Activated CD8-positive, alpha-beta memory T cell treated with anti-CD3 and anti-CD28 coated beads for 48 hours (primary cell): Measurements from ENCODE around the gene JAKMIP1.

Source experiments
- DNase-seq, 3 experiments: peaks; one replicate each; pipeline ENCODE4 v3.0.0-alpha.2; 2020; ENCODE audit warnings: low read depth in 2 of 3, low spot score in 2 of 3

JAKMIP1 gene

DNA sequence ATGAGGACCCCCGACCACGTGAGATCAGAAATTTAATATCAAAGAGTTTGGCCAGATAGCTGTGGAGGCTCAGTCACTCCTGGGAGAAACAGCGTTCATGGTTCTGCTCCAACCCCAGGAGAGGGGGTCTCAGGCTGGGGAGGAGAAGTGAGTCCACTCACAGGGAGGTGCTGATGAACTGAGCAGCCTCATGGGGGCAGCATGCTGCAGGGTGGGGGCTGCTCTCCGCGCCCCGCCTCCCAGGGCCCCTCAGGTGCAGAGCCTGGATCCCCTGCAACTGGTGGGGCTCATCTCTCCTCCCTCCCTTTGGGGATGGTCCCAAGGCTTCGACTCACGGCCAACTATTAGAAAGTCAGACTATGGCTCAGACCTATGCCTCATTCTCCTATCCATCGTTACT lies 155.5 kb downstream of the JAKMIP1 start:
- no peak for DNase-seq

DNA sequence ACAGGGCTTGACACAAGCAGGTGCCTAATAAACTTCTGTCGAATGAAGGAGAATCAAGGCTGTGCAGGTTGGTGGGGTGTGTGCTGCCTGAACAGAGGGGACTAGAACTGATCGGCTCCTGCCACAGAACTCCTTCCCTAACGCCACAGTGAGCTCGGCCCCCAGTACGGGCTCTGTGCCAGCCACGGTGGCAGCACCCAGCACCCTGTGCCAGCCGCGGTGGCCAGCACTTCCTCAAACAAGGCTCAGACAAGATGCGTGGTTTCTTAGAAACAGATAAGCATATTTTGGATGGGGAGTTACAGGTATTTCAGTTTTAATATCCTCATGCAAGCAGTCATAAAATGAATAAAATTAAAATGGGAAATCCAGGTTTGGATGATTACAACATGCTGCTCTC lies 156.1 kb downstream of the JAKMIP1 start:
- DNase-seq, result no peak

DNA sequence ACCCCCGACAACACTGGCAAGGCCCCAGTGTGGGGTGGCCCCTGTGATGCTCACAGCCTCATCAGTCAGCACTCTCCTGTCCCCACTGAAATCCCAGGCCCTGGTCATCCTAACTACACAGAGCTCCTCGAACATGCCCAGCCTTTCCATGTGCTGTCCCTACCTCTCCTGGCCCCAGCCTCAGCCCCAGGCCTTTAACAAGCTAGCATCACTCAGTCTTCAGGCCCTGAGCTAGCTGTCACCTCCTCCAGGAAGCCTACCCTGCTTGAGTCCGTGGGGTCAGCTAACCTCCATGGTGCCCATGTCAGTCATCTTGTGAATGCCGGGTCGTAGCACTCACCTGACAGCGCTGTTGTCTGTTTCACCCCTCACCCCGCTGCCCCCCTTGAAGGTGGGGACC lies 156.5 kb downstream of the JAKMIP1 start:
- DNase-seq, result no peak

DNA sequence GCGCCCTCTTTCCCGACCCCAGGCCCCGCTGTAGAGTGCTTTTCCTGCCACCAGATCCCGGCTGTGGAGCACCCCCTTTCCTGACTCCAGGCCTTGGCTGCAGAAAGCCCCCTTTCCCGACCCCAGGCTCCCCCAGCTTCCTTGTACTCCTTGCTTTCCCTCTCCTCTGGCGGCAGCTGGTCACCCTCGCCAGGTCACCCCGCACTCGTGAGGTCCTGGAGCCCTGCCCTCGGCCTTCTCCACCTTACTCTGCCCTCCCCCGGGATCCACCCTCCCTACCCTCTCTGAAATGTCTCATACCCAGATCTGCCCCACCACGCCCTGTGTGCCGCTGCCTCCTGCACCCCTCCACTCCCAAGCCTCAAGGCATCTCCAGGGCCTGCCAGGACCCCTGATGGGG lies 157.2 kb downstream of the JAKMIP1 start:
- DNase-seq, result no peak

DNA sequence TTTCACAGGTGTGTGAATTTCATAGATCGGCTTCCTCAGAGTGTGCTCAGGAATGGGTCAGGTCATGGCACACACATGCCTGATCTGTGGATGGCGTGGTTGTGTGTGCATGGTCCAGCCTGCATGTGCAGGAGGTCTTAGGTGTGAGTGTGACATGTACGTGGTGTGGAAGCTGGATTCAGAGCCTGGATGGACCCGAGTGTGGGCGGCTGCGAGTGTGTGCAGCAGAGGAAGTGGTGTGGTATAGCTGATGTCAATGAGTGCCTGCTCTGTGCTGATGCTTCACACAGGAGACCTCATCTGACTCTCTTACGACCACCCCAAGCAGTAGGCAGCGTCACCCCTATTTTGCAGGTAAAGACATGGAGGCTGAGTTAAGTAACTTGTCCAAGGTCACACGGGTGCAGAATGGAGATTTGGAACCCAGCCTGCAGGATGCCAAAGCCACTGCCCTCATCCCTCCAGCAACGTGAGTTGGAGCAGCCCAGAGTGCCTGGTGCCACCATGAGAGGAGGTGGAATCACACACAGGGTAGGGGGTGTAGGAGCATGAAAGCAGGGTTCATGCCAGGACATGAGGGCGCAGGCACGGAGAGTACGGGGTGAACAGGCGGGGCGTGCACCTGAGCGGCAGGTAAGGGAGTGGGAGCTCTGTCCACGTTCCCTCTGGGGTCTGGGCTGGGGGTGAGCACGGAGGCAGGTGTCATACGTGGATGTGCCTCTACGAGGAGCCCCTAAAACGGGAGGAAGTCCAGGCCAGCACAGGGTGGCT lies 157.9 kb downstream of the JAKMIP1 start:
- DNase-seq, result no peak

DNA sequence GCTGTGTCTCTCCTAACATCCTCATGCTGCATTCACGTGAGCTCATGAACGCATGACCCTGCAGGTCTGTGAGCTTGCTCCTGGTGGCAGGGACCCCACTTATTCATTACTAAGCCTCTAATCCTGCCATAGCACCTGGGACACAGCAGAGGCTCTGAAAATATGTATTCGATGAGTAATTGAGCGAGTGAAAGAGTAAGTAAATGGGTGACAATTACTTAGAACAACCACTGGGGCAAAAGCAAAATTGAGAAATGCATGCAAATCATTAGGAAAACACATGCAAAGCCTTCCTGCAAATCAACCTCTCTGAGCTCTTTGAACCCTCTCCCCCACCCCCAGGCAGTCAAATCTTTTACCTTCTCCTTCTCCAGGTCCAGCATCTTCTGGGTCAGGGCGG lies 158.5 kb downstream of the JAKMIP1 start:
- no peak for DNase-seq

DNA sequence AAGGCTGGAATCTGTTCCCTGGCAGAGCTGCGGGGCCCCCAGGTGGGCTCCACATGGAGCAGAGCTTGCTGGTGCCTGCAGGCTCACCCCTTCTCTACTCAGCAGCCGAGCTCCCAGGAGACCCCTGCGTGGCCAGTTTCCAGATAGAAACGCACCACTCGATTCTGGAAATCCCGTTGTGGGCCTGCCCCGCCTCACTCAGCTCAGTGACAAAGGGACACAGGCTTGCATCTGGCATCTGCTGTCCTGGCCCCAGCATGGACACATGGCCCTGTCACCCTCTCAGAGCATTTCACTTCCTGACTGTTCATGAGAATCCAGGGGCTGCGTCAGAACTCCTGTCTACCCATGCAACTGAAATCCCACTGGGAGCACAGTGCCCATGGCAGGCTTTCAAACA lies 161.6 kb downstream of the JAKMIP1 start:
- DNase-seq, result no peak

DNA sequence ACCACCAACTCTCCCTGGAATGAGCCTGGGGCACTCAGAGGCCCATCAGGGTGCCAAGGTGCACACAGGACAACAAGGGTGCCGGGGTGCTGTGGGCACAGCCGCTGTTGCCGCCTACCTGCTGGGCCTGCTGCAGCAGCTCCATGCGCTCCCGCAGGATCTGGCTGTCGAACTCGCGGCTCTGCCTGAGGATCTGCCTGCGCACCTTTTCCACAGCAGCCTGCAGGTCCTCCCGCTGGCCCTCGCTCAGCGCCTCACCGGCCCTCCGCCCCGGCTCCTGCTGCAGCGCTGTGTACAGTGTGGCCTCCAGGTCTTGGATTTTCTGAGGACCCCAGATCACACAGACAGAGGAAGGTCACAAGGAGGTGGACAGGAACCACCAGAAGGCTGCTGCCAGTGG lies 164.6 kb downstream of the JAKMIP1 start:
- no peak for DNase-seq

DNA sequence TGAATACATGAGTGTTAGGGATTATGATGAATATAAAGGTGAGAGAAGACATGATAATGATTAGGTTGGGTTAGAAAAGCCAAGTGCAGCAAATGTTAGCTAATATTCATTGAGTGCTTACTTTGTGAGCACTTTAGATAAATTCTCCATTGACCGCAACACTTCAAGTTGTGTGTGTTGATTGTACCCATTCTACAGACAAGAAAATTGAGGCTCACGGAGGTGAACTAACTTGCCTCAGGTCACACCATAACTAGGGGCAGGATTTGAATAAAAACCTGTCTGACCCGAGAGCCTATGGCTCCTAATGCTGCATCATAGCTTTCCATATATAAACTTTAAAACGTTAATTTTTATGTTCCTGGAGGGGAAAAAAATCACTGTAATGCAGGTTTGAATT lies 167.0 kb downstream of the JAKMIP1 start:
- no peak for DNase-seq

DNA sequence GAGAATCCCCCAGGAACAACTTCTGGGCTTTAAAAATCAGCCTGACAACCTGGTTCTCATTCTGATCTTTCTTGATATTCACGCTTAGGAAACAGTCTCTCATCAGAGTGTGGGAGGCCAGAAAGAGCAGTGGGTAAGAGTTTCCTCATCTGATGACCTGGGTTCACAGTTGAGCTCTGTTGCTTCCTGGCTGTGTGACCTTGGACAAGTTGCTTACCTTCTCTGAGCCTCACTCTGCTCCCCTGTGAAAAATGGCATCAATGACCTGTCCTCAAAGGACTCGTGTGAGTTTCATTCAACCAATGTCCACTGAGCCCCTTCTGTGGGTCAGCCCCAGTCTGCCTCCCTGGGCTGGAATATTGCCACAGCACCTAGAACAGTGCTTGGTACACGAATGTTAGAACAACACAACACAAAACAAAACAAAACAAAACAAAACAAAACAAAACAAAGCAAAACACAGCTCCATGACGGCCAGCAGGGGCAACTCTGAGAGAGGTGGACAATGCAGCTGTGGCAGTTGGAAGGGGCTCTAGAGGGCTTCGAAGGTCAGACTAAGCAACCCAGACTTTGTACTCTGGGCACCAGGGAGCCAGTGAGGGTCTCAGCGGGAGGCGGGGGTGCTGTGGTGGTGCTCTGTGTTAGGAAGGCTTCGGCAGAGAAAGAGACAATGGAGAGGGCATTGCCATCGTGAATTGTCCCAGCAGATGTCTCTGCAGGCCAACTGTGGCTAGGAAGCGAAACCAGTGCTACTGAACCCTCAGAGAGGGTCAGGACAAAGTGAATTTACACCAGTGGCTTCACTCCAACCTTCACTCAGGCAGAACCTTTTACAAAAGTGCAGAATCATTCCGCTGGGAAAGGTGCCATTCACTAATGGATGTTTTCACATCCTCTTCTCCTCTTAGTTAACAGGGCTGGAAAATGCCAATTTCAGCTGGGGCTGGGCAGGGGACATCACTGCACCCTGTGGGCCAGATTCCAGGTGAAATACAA lies 167.8 kb downstream of the JAKMIP1 start:
- DNase-seq, result no peak

DNA sequence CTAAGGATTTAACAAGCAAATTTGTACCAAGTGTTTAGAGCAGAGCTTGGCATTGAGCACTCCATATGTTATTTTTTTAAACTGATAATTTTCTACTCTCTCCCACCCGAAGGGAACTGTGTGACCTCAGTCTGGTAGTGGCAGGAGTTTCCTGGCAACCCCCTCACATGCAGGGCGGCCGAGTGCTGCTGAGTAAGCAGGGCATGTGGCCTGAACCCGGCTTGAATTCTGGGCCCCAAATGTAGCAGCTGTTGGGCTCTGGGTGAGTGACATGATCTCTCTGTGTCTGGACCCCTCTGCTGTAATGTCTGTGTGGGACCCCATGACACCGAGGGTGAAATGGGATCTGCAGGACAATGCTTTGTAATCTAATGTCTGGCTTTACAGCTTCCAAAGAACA lies 168.5 kb downstream of the JAKMIP1 start:
- no peak for DNase-seq

DNA sequence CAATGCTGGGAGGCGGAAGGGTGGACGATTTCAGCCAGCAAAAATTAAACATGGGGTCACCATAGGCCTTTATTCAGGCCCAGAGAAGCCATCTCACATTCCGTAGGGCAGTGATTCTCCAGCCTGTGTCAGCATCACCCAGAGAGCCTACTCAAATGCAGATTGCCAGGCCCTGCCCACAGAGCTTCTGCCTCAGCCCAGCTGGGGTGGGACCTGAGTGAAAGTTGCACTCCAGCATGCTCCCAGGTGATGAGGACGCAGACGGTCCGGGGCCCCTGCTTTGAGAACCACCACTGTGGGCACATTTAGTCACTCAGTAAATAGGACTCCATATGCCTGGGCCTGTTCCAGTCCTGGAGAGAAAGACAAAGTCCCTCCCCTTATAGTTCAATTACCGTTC lies 169.7 kb downstream of the JAKMIP1 start:
- no peak for DNase-seq

DNA sequence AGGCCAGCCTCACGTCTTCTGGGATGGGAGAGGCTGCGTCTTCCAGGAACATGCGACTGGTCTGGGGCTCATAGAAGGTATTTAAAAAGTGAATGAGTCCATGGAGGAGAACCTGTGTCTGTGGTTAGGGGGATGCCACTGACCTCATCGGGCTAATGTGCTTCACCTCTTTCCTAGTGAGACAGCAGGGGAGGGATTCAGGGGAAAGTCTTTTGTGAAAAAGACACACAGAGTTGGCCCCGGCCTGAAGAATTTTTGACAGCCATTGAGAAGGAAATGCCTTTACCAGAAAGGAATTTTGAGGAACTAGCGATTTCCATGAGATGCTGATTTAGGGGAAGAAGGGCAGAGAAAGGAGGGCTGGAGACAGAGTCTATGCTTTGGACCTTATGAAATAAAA lies 171.1 kb downstream of the JAKMIP1 start:
- DNase-seq, result no peak

DNA sequence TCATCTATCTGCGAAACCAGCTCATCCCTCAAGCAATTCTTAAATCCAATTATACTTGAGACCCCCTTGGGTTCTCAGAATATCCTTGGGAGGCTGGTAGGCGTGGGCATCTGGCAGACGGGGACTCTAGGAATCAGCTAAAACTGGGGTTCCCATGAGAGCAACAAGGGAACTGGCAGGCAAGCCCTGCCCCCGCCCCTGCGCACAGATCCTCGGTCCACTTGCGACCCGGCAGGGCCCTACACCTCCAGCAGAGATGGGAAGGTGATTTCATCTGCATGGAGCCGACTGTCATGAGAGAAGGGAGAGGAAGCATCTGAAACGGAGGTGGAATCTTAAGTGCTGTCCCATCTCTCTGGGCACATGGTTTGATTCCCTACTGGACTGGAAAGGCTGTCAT lies 172.2 kb downstream of the JAKMIP1 start:
- no peak for DNase-seq

DNA sequence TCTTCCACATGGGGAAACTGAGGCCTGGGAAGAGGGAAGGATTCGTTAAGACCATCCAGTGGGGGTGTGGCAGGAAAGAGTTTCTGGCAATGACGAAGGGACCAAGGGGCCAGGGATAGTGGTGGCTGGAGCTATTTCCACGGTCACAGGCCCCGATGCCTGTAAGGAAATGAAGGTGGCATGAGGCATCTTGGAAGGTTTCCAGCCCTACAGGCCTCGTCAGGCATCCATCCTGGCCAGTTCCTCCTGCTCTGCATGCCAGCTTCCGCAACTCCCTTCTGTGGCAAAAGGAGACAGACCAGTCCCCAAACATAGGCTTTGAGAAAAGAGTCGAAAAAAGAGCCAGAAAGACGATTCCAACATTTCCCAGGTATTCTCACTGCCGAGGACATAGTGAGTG lies 173.0 kb downstream of the JAKMIP1 start:
- DNase-seq, result no peak

DNA sequence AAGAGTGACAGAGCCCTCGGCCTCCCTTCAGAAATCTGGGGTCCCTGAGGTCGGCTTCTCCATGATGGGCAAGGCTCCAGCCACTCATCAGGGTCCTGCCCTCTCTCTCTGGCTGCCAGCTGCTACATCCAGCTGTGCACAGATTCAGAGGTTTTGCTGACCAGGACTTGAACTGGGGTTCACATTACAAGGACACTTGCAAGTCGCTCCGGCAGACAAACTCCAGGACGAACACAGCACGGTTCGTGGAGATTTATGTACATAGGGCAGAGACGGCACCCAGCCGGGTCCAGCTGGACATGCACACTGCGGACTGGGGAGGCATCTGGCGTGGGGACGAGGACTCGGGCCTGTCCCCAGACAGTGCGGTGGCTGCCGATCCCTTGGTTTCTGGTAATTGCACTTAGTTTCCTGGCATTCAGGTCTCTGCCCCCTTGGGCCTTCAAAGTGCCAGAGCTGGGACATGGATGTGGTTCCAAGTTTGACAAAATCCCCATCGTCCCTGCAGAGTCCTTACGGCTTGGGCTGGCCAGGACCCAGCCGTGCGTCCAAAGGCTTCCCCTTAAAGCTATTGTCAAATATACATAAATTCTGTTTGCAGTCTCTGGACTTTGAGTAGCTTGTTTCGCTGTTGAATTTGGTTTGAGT lies 175.9 kb downstream of the JAKMIP1 start:
- DNase-seq, result no peak

DNA sequence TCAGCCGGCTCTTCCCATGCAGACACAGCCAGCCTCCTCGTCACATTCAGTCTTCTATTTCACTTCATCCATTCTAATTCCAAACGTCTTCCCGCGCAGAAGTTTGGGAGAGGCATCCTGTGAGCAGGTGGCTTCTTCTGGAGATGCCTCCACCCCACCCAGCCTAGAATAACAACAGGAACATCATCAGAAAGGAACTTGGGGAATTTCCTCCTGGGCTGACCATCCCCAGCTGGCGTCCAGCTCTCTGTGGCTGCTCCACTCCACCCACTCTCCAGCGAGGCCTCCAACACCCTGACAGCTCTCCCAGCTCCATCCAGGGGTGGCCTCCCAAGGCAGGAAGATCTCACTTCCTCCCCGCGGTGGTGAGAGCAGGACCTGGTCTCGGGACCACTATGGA lies 176.6 kb downstream of the JAKMIP1 start:
- DNase-seq, result no peak

DNA sequence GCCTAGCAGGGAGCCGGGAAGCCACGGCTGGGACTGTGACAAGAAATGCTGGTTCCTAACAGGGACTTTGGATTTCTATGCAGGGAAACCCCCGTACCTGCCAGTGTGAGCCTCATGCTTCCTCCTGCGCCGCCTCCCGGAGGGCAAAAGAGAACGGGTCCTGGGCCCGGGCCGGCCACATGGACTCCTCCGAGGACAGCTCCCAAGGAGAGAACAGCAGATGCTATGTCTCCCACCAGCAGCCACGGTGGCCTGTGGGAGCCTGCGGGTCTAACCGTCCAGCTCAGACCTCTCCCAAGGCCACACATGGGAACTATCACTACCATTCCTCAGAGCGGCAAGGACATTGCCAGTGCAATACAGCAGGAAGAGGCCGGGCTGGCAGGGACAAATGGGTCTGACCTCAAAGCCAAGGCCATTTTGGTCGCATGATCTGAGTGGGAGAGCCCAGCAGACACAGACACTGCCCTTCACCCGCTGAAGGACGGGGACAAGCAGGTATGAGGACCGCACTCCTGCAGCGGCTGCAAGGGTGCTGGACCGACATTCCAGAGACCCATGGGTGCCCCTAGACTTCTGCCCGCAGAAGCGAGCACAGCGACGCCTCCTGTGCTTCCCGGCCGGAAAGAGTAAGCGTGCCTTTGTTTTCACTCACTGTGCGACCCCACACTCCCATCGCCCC lies 177.6 kb downstream of the JAKMIP1 start:
- DNase-seq, result no peak

DNA sequence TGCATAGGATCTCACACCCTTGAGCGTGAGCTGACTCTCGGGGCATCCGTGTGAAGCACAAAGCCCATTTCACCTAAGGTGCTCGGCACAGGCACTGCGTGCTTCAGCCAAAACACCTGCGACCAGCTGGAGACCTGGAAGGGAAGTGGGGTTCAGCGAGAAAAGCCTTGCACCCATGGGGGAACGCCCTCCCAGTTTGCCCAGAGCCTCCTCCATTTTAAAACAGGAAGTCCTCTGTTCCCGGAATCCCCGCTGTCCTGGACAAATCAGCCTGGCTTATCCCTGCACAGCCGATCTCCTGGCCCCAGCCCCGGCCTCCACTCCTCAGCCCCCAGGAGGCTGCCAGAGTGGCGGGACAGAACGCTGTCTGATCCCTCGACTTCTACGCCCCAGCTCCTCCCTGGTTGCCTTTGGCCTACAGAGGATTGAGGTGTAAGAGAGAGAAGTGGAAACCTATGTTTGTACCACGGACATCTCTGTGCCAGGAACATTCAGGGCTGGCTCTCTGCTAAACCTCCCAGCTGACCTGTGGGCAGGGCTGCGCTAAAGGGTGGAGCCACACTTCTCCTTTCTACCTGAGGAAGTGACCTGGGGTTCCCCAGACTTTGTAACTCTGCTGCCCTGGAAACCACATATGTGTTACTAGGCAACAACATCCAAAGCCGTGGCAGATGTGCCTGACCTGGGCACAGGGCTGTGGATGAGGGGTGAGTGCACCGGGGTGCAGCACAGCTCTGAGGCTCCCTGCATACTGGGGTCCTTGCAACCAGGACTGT lies 178.3 kb downstream of the JAKMIP1 start:
- DNase-seq, result no peak

DNA sequence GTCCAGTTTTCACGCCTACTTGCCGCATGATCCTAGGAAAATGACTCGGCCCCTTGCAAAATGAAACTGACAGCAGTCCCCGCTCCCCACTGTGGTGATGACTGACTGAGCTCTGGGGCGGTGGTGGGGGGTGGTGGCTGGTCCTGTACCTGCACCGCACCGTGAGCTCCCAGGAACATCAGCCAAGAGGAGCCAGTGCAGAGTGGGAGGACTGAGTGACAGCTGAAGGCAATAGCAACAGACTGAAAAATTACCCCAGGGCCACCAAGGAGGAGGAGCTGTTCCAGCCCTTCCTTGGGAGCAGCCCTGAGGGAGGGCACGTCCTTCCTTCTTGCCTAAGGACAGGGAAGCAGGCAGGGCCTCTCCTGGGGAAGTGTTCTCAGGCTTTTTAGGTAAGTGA lies 179.7 kb downstream of the JAKMIP1 start:
- no peak for DNase-seq
